Stomach (tissue), 9 donors: ENCODE results near the gene TTC3. TPM values are rescaled to one million over a fixed set of nuclear protein-coding genes. Genes with fewer than 3 reads are reported as not detected.
A peak's percentile ranks its signal among the peaks of the same experiment; 100 is the strongest.

Experiments used
- DNase-seq, 2 donors: peaks; one replicate each; pipeline versions ENCODE4 v3.0.0 to v3.0.0-alpha.2; 2013 to 2019
- H3K27ac ChIP-seq, 5 donors: fragments of 200-600 bp in 4 of 5; sonication (generic) in 4 of 5; one replicate each; pipeline ENCODE4 v1.5.1; 2013 to 2019; ENCODE audit warnings: mild to moderate bottlenecking in 1 of 5, moderate library complexity in 1 of 5
- H3K27me3 ChIP-seq, 3 donors: fragments of 200-600 bp; sonication (generic); one replicate each; pipeline ENCODE4 v1.5.1; 2017 to 2019; ENCODE audit warnings: mixed run types in 1 of 3
- H3K36me3 ChIP-seq, 4 donors: fragments of 200-600 bp; sonication (generic); 1 replicate in 3 of 4; 2 replicates in 1 of 4; pipeline ENCODE4 v1.5.1; 2016 to 2019
- H3K4me1 ChIP-seq, 4 donors: fragments of 200-600 bp; sonication (generic); one replicate each; pipeline ENCODE4 v1.5.1; 2016 to 2019
- H3K4me3 ChIP-seq, 4 donors: fragments of 200-600 bp; sonication (generic) in 3 of 4; one replicate each; pipeline ENCODE4 v1.5.1; 2016 to 2019; ENCODE audit warnings: mild to moderate bottlenecking in 1 of 4
- H3K9me3 ChIP-seq, 4 donors: fragments of 200-600 bp; sonication (generic); one replicate each; pipeline ENCODE4 v1.5.1; 2016 to 2019
- CTCF ChIP-seq, 7 experiments: fragments of 450-650 bp in 4 of 7; fragments of 200-600 bp in 3 of 7; sonication (generic) in 3 of 7; IDR thresholded peaks; one replicate each; pipeline ENCODE4 v1.5.1; 2016 to 2019; ENCODE audit warnings: antibody characterized with exemption in 7 of 7, control low read depth in 2 of 7, mild to moderate bottlenecking in 1 of 7
- EP300 ChIP-seq: sonication (generic); formaldehyde crosslinking; IDR thresholded peaks from one replicate; pipeline ENCODE4 v1.6.1; 2017; ENCODE audit warnings: antibody characterized with exemption
- POLR2A ChIP-seq, 4 donors: fragments of 450-650 bp; IDR thresholded peaks; one replicate each; pipeline ENCODE4 v1.6.1; 2016; ENCODE audit warnings: antibody characterized with exemption in 4 of 4, control low read depth in 2 of 4, mild to moderate bottlenecking in 1 of 4, moderate library complexity in 1 of 4
- POLR2AphosphoS5 ChIP-seq, 3 donors: sonication (generic); formaldehyde crosslinking; IDR thresholded peaks; one replicate each; pipeline ENCODE4 v1.6.1; 2016; ENCODE audit warnings: antibody characterized with exemption in 3 of 3
- WGBS, 5 donors: extraction: QIAGEN DNeasy Blood & Tissue Kit in 3 of 5; methylation state at CpG; one replicate each; pipeline versions ENCODE4 v1.1.5 to v1.1.7; 2013 to 2018; 5-methylcytosine and 5-hydroxymethylcytosine counted together
- intact Hi-C: fragments of 100-400 bp; cut with DNase I; formaldehyde crosslinking; loops from one replicate; pipeline ENCODE4 v1.15.1; 2023; ENCODE audit warnings: low total_unique reads
- polyA plus RNA-seq, 3 donors: library from polyadenylated mRNA; stranded (reverse); fragments of 200-250 nt; gene quantifications; one replicate each; pipeline ENCODE4 v1.2.3, GENCODE V29; 2013
- total RNA-seq, 5 donors: library from RNA; depleted of rRNA; stranded (reverse); fragments of >200 nt; gene quantifications; one replicate each; pipeline versions ENCODE4 v1.1.0 to v1.2.3, GENCODE V29; 2014 to 2016
- donor health status: healthy with polysubstance abuse.
- donor health status: Bipolar disorder and iron deficiency.
- donor health status: healthy.

The TTC3 gene
- total and polyA plus RNA-seq, 8 donors: 17.5 to 538 (median 143) TPM

- no peaks in the 10 kb centered on the region for H3K9me3 ChIP-seq
- no peak for DNase-seq
- peaks cover 10 to 86% (median 64%) of the 10 kb centered on the region in 4 donors for H3K36me3 ChIP-seq
- no peak overlapping the region for H3K4me3 ChIP-seq
- intact Hi-C loops: no loop called here
- no peaks in the 10 kb centered on the region for H3K27me3 ChIP-seq
- peaks cover 11 to 17% (median 14%) of the 10 kb centered on the region in 4 donors for H3K4me1 ChIP-seq
- peak overlapping the region in 3 of 5 donors; percentile 28 to 56 (median 46) for H3K27ac ChIP-seq
- no peak for TF ChIP-seq POLR2A (IDR thresholded peaks at IDR 0.05)
- no peak for TF ChIP-seq CTCF (IDR thresholded peaks at IDR 0.05)
- TF ChIP-seq POLR2AphosphoS5 (IDR thresholded peaks at IDR 0.05): no peak
- TF ChIP-seq EP300: no peak
These were observed 76.4 kb downstream of the TTC3 start for GRCh38 chr21:37149411-37149810.

GRCh38 chr21:37153196-37153934 is 80.3 kb downstream of the TTC3 start:
- DNase-seq: peak in 1 of 2 donors; percentile 52
- Histone ChIP-seq H3K9me3 (no peaks in the 10 kb centered on the region), H3K27me3 (no peaks in the 10 kb centered on the region), H3K36me3 (peaks cover 0 to 80% (median 55%) of the 10 kb centered on the region in 4 donors), H3K4me3 (no peak overlapping the region), H3K27ac (peak overlapping the region; percentile 36 to 68 (median 62)), H3K4me1 (peaks cover 12 to 28% (median 17%) of the 10 kb centered on the region in 4 donors)
- TF ChIP-seq POLR2A (IDR thresholded peaks at IDR 0.05) (no peak), EP300 (no peak), POLR2AphosphoS5 (IDR thresholded peaks at IDR 0.05) (no peak), CTCF (IDR thresholded peaks at IDR 0.05) (no peak)
- intact Hi-C loops: no loop called here
- 77 to 84% (median 82%) methylated on average over 4 of the region's 4 CpGs for WGBS, 5 donors

- WGBS, 5 donors: 28 to 34% (median 32%) methylated on average over 9 of the region's 9 CpGs
- Histone ChIP-seq H3K27ac (peak overlapping the region; percentile 36 to 68 (median 62)), H3K27me3 (no peaks in the 10 kb centered on the region), H3K9me3 (no peaks in the 10 kb centered on the region), H3K36me3 (peaks cover 0 to 78% (median 53%) of the 10 kb centered on the region in 4 donors), H3K4me3 (no peak overlapping the region), H3K4me1 (peaks cover 12 to 28% (median 17%) of the 10 kb centered on the region in 4 donors)
- TF ChIP-seq EP300 (no peak), CTCF (IDR thresholded peaks at IDR 0.05) (no peak), POLR2A (IDR thresholded peaks at IDR 0.05) (no peak), POLR2AphosphoS5 (IDR thresholded peaks at IDR 0.05) (peak; percentile 22 to 53 (median 41))
- DNase-seq: peak; percentile 49 to 77
- intact Hi-C loops: no loop called here
These were observed 80.9 kb downstream of the TTC3 start for GRCh38 chr21:37153935-37154350.

- Histone ChIP-seq H3K27ac (no peak overlapping the region), H3K36me3 (peaks cover 0 to 83% (median 49%) of the 10 kb centered on the region in 4 donors), H3K4me3 (no peak overlapping the region), H3K27me3 (no peaks in the 10 kb centered on the region), H3K9me3 (no peaks in the 10 kb centered on the region), H3K4me1 (peaks cover 12 to 30% (median 20%) of the 10 kb centered on the region in 4 donors)
- intact Hi-C loops: no loop called here
- 71 to 81% (median 75%) methylated on average over 3 of the region's 3 CpGs for WGBS, 5 donors
- TF ChIP-seq CTCF (IDR thresholded peaks at IDR 0.05): no peak
- TF ChIP-seq POLR2AphosphoS5 (IDR thresholded peaks at IDR 0.05): no peak
- TF ChIP-seq EP300: no peak
- TF ChIP-seq POLR2A (IDR thresholded peaks at IDR 0.05): no peak
- no peak for DNase-seq
These were observed 82.1 kb downstream of the TTC3 start for GRCh38 chr21:37155186-37155585.
